ENCODE measurements around the gene NKPD1.

DNA sequence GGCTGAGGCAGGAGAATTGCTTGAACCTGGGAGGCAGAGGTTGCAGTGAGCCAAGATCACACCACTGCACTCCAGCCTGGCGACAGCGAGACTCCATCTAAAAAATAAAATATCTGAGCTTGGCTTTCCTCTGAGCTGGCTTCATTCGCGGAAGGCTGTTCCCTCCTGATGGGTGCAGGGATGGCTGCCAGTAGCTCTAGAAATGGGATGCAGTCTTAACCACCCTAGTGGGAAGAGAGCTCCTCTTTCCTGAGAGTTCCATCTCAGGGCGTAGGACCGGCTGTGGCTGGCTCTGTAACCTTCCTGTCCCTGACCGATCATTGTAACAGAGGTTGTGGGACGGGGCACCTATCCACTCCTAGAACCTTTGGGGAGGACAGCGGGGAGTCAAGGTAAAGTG lies 35.4 kb downstream of the NKPD1 start:
- no peak for TF ChIP-seq POLR2A (IDR thresholded peaks at IDR 0.05; ENCODE audit: low read length)
- TF ChIP-seq JUNB (IDR thresholded peaks at IDR 0.05) = no peak
- TF ChIP-seq POLR2AphosphoS2 (conservative IDR thresholded peaks at IDR 0.05; ENCODE audit: low read length) = no peak
- TF ChIP-seq, protein P1, sequence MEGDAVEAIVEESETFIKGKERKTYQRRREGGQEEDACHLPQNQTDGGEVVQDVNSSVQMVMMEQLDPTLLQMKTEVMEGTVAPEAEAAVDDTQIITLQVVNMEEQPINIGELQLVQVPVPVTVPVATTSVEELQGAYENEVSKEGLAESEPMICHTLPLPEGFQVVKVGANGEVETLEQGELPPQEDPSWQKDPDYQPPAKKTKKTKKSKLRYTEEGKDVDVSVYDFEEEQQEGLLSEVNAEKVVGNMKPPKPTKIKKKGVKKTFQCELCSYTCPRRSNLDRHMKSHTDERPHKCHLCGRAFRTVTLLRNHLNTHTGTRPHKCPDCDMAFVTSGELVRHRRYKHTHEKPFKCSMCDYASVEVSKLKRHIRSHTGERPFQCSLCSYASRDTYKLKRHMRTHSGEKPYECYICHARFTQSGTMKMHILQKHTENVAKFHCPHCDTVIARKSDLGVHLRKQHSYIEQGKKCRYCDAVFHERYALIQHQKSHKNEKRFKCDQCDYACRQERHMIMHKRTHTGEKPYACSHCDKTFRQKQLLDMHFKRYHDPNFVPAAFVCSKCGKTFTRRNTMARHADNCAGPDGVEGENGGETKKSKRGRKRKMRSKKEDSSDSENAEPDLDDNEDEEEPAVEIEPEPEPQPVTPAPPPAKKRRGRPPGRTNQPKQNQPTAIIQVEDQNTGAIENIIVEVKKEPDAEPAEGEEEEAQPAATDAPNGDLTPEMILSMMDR (IDR thresholded peaks at IDR 0.05) = no peak
- TF ChIP-seq CHD2 (IDR thresholded peaks at IDR 0.05; ENCODE audit: low read length, partially characterized antibody) = no peak
- no peak for TF ChIP-seq RCOR1 (IDR thresholded peaks at IDR 0.05; ENCODE audit: low read depth, low read length)
- TF ChIP-seq EP300 (IDR thresholded peaks at IDR 0.05) = no peak
- TF ChIP-seq CEBPB (IDR thresholded peaks at IDR 0.05) = no peak
- no peak for TF ChIP-seq CBX2 (IDR thresholded peaks at IDR 0.05; ENCODE audit: borderline replicate concordance, low read depth)
- no peak for TF ChIP-seq BHLHE40 (IDR thresholded peaks at IDR 0.05; ENCODE audit: low read depth, low read length)
- TF ChIP-seq RAD21 (conservative IDR thresholded peaks at IDR 0.05 in 1 of 2, IDR thresholded peaks at IDR 0.05 in 1 of 2) = no peak
